HCT116 (cell line): ENCODE data around the gene PRKACA. TPM values are rescaled to one million over a fixed set of nuclear protein-coding genes. Genes with fewer than 3 reads are reported as not detected.

Experiments
- ATAC-seq: fragments of 200-7000 bp; cut with Tn5 transposase; 2 replicates; pipeline ENCODE4 v1.9.1; 2020; ENCODE audit warnings: mild to moderate bottlenecking, moderate library complexity
- BruUV-seq: library from RNA; stranded (reverse); fragments of 400-500 nt; replicated peaks from 2 replicates; lab custom pipeline; 2021; lab: Mats Ljungman, UMichigan
- CTCF ChIA-PET: fragments of 300-600 bp; sonication (Branson Sonifier 250); formaldehyde crosslinking; loops from one replicate; lab custom pipeline; 2021; ENCODE audit warnings: antibody characterized with exemption; lab: Charles Lee
- POLR2A ChIA-PET: fragments of 300-600, 350-600 bp; sonication (Branson Sonifier 250); formaldehyde crosslinking; loops from one replicate; lab custom pipeline; 2021; ENCODE audit warnings: antibody characterized with exemption; lab: Charles Lee
- RAD21 ChIA-PET, 2 experiments: fragments of 300-600 bp; sonication (Branson Sonifier 250); formaldehyde crosslinking; loops; one replicate each; lab custom pipeline; 2023; ENCODE audit warnings: low total read pairs in 2 of 2; ENCODE audit not compliant: uncharacterized antibody in 2 of 2, unreplicated experiment in 2 of 2, low non-redundant PET in 1 of 2; lab: Charles Lee
- DNase-seq: peaks from one replicate; pipeline ENCODE4 v3.0.0-alpha.2; 2010; ENCODE audit warnings: low read depth, low spot score
- H2AFZ ChIP-seq: fragments of 200-600 bp; shearing (Covaris generic), sonication (generic); 2 replicates; pipeline ENCODE4 v1.6.1; 2017; ENCODE audit warnings: low read depth, mixed run types, mixed read lengths, antibody characterized with exemption, low read length; ENCODE audit not compliant: poor library complexity, severe bottlenecking
- H3K27ac ChIP-seq: 2 replicates; pipeline ENCODE4 v1.5.1; 2012; ENCODE audit warnings: low read depth, low read length
- H3K27me3 ChIP-seq: fragments of 200-600 bp; sonication (generic); 2 replicates; pipeline ENCODE4 v1.6.1; 2016; ENCODE audit warnings: mixed run types, low read length, mixed read lengths; ENCODE audit not compliant: insufficient read depth
- H3K36me3 ChIP-seq, 2 experiments: fragments of 200-500 bp in 1 of 2; fragments of 200-600 bp in 1 of 2; sonication (Bioruptor generic) in 1 of 2; sonication (generic) in 1 of 2; 2 replicates each; pipeline versions ENCODE4 v1.5.1 to v1.6.1; 2014 to 2016; ENCODE audit warnings: low read length in 2 of 2, inconsistent platforms in 1 of 2, mixed read lengths in 1 of 2, mixed run types in 1 of 2; ENCODE audit not compliant: insufficient read depth in 2 of 2, control insufficient read depth in 1 of 2
- H3K4me1 ChIP-seq, 2 experiments: fragments of 200-600 bp in 1 of 2; sonication (generic) in 1 of 2; 2 replicates each; pipeline versions ENCODE4 v1.5.1 to v1.6.1; 2012 to 2017; ENCODE audit warnings: low read length in 2 of 2, inconsistent platforms in 1 of 2, mild to moderate bottlenecking in 1 of 2, mixed read lengths in 1 of 2, mixed run types in 1 of 2, moderate library complexity in 1 of 2; ENCODE audit not compliant: insufficient read depth in 2 of 2, control insufficient read depth in 1 of 2
- H3K4me2 ChIP-seq: fragments of 200-600 bp; sonication (generic); 2 replicates; pipeline ENCODE4 v1.6.1; 2017; ENCODE audit warnings: mixed run types, low read length, mixed read lengths
- H3K4me3 ChIP-seq, 2 experiments: fragments of 200-600 bp in 1 of 2; sonication (generic) in 1 of 2; replicated peaks in 1 of 2; 2 replicates each; pipeline ENCODE4 v1.5.1; 2011 to 2016; ENCODE audit warnings: low read length in 2 of 2, control low read depth in 1 of 2, low read depth in 1 of 2, mild to moderate bottlenecking in 1 of 2, mixed read lengths in 1 of 2, mixed run types in 1 of 2
- H3K79me2 ChIP-seq: fragments of 200-600 bp; sonication (generic); 2 replicates; pipeline ENCODE4 v1.6.1; 2017; ENCODE audit warnings: mild to moderate bottlenecking, mixed run types, low read length, moderate library complexity, mixed read lengths; ENCODE audit not compliant: insufficient read depth
- H3K9ac ChIP-seq: fragments of 200-600 bp; sonication (generic); 2 replicates; pipeline ENCODE4 v1.6.1; 2016; ENCODE audit warnings: low read length, mixed read lengths
- H3K9me2 ChIP-seq: fragments of 200-600 bp; sonication (generic), shearing (Covaris generic); 2 replicates; pipeline ENCODE4 v1.6.1; 2017; ENCODE audit warnings: mixed run types, mild to moderate bottlenecking, moderate library complexity; ENCODE audit not compliant: insufficient read depth
- H3K9me3 ChIP-seq, 2 experiments: fragments of 200-500 bp in 1 of 2; fragments of 200-600 bp in 1 of 2; sonication (Bioruptor generic) in 1 of 2; sonication (generic) in 1 of 2; 2 replicates each; pipeline ENCODE4 v1.6.1; 2014 to 2017; ENCODE audit warnings: low read length in 2 of 2, mixed read lengths in 2 of 2, inconsistent platforms in 1 of 2, low read depth in 1 of 2, mild to moderate bottlenecking in 1 of 2, mixed run types in 1 of 2, moderate library complexity in 1 of 2; ENCODE audit not compliant: control insufficient read depth in 1 of 2, insufficient read depth in 1 of 2
- H4K20me1 ChIP-seq: fragments of 200-600 bp; sonication (generic), shearing (Covaris generic); 2 replicates; pipeline ENCODE4 v1.6.1; 2017; ENCODE audit warnings: mixed run types, mild to moderate bottlenecking, moderate library complexity; ENCODE audit not compliant: insufficient read depth
- CBX3 ChIP-seq: IDR thresholded peaks from 2 replicates; pipeline ENCODE4 v1.6.1; 2012; ENCODE audit warnings: low read depth
- CEBPB ChIP-seq: IDR thresholded peaks from 2 replicates; pipeline ENCODE4 v1.6.1; 2012; ENCODE audit warnings: low read depth
- EGR1 ChIP-seq: IDR thresholded peaks from 2 replicates; pipeline ENCODE4 v1.6.1; 2012; ENCODE audit warnings: low read depth
- ELF1 ChIP-seq: IDR thresholded peaks from 2 replicates; pipeline ENCODE4 v1.6.1; 2012; ENCODE audit warnings: low read depth, borderline replicate concordance
- EZH2 ChIP-seq: fragments of 200-600 bp; sonication (generic); IDR thresholded peaks from 2 replicates; pipeline ENCODE4 v1.6.1; 2017; ENCODE audit warnings: antibody characterized with exemption, mixed run types
- EZH2phosphoT487 ChIP-seq: fragments of 200-600 bp; IDR thresholded peaks from 2 replicates; pipeline ENCODE4 v1.6.1; 2018; ENCODE audit warnings: antibody characterized with exemption, borderline replicate concordance
- POLR2A ChIP-seq: IDR thresholded peaks from 2 replicates; pipeline ENCODE4 v1.7.0; 2011; ENCODE audit warnings: borderline replicate concordance; ENCODE audit not compliant: insufficient read depth, insufficient read length; ENCODE audit errors: extremely low read depth
- POLR2AphosphoS5 ChIP-seq: IDR thresholded peaks from 2 replicates; pipeline ENCODE4 v1.6.1; 2011; ENCODE audit warnings: mild to moderate bottlenecking, low read depth, low read length, moderate library complexity
- RAD21 ChIP-seq: IDR thresholded peaks from 2 replicates; pipeline ENCODE4 v1.6.1; 2012; ENCODE audit warnings: low read depth, mild to moderate bottlenecking
- SIN3A ChIP-seq: IDR thresholded peaks from 2 replicates; pipeline ENCODE4 v1.6.1; 2012; ENCODE audit warnings: low read depth
- SP1 ChIP-seq: IDR thresholded peaks from 2 replicates; pipeline ENCODE4 v1.6.1; 2012; ENCODE audit warnings: low read depth
- TCF7L2 ChIP-seq: IDR thresholded peaks from 2 replicates; pipeline ENCODE4 v1.7.0; 2011; ENCODE audit warnings: borderline replicate concordance, inconsistent platforms; ENCODE audit not compliant: insufficient read depth, insufficient read length; ENCODE audit errors: extremely low read depth
- ZFX ChIP-seq: fragments of 450-650 bp; IDR thresholded peaks from 2 replicates; pipeline ENCODE4 v1.6.1; 2017
- ZNF274 ChIP-seq: fragments of 200-500 bp; sonication (Bioruptor generic); IDR thresholded peaks from 2 replicates; pipeline ENCODE4 v1.6.1; 2014; ENCODE audit warnings: mild to moderate bottlenecking, low read depth, low read length, inconsistent platforms
- intact Hi-C: fragments of 100-400 bp; cut with micrococcal nuclease; formaldehyde crosslinking; loops from 2 replicates; pipeline ENCODE4 v1.10.0; 2022
- total RNA-seq: library from RNA; stranded (reverse); gene quantifications from one replicate; pipeline ENCODE4 v1.2.1, GENCODE V29; 2021; ENCODE audit not compliant: unreplicated experiment
- TF ChIP-seq, protein P1 (sequence below): IDR thresholded peaks from 2 replicates; pipeline ENCODE4 v1.6.1; 2012; ENCODE audit warnings: low read depth
- TF ChIP-seq, protein P2 (sequence below): IDR thresholded peaks from 2 replicates; pipeline ENCODE4 v1.6.1; 2012
- TF ChIP-seq, protein P3 (sequence below): IDR thresholded peaks from 2 replicates; pipeline ENCODE4 v1.6.1; 2011; ENCODE audit warnings: mild to moderate bottlenecking, low read length, moderate library complexity; ENCODE audit not compliant: insufficient replicate concordance; ENCODE audit errors: extremely low read depth
- TF ChIP-seq, protein P4 (sequence below), 3 experiments: fragments of 200-600 bp in 1 of 3; sonication (generic) in 1 of 3; IDR thresholded peaks in 2 of 3; conservative IDR thresholded peaks in 1 of 3; 2 replicates each; pipeline ENCODE4 v1.5.1; 2012 to 2017; ENCODE audit warnings: low read depth in 2 of 3, low read length in 2 of 3, antibody characterized with exemption in 1 of 3, borderline replicate concordance in 1 of 3, control low read depth in 1 of 3, mild to moderate bottlenecking in 1 of 3, mixed read lengths in 1 of 3, mixed run types in 1 of 3, moderate library complexity in 1 of 3; ENCODE audit not compliant: insufficient read depth in 1 of 3

The PRKACA gene
- total RNA-seq, 1 experiment from 2014 or later: 95.7 TPM

DNA sequence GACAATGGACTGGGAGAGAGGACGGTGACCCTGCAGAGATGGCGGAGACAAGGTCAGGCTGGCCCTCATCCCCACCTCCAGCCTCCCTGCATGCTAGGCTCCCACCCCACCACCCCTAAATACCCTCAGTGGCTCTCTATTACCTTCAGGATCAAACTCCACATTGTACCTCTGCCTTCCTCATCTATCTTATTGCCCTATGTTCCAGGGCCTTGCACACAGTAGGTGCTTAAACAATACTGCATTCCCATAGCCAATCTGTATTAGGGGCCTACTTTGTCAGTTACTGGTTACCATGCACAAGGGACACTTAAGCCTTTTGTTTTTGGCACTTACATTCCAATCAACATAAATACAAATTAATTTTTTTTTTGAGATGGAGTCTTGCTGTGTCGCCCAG is 62.2 kb downstream of the PRKACA start:
- Histone ChIP-seq H2AFZ (no peak overlapping the region), H3K9me2 (no peaks in the 10 kb centered on the region), H3K79me2 (no peaks in the 10 kb centered on the region), H3K4me1 (peaks cover 10 to 24% of the 10 kb centered on the region in 2 experiments), H3K9me3 (no peaks in the 10 kb centered on the region), H4K20me1 (no peaks in the 10 kb centered on the region), H3K27me3 (no peaks in the 10 kb centered on the region), H3K9ac (no peak overlapping the region), H3K36me3 (peaks cover 0 to 6% of the 10 kb centered on the region in 2 experiments; a peak in 1 of 4 replicates), H3K27ac (no peak overlapping the region), H3K4me3 (no peak overlapping the region), H3K4me2 (no peak overlapping the region)
- intact Hi-C loops: no loop called here
- BruUV-seq: no TSS peak
- DNase-seq (no peak), ATAC-seq (no peak)
- TF ChIP-seq EGR1 (no peak), ZFX (no peak), ZNF274 (no peak), SP1 (no peak), POLR2AphosphoS5 (no peak), SIN3A (no peak), RAD21 (no peak), ELF1 (no peak), EZH2phosphoT487 (no peak), CEBPB (no peak), EZH2 (no peak), TCF7L2 (no peak), POLR2A (no peak), CBX3 (no peak)
- TF ChIP-seq, protein P1, sequence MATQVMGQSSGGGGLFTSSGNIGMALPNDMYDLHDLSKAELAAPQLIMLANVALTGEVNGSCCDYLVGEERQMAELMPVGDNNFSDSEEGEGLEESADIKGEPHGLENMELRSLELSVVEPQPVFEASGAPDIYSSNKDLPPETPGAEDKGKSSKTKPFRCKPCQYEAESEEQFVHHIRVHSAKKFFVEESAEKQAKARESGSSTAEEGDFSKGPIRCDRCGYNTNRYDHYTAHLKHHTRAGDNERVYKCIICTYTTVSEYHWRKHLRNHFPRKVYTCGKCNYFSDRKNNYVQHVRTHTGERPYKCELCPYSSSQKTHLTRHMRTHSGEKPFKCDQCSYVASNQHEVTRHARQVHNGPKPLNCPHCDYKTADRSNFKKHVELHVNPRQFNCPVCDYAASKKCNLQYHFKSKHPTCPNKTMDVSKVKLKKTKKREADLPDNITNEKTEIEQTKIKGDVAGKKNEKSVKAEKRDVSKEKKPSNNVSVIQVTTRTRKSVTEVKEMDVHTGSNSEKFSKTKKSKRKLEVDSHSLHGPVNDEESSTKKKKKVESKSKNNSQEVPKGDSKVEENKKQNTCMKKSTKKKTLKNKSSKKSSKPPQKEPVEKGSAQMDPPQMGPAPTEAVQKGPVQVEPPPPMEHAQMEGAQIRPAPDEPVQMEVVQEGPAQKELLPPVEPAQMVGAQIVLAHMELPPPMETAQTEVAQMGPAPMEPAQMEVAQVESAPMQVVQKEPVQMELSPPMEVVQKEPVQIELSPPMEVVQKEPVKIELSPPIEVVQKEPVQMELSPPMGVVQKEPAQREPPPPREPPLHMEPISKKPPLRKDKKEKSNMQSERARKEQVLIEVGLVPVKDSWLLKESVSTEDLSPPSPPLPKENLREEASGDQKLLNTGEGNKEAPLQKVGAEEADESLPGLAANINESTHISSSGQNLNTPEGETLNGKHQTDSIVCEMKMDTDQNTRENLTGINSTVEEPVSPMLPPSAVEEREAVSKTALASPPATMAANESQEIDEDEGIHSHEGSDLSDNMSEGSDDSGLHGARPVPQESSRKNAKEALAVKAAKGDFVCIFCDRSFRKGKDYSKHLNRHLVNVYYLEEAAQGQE: no peak
- TF ChIP-seq, protein P2, sequence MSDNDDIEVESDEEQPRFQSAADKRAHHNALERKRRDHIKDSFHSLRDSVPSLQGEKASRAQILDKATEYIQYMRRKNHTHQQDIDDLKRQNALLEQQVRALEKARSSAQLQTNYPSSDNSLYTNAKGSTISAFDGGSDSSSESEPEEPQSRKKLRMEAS: no peak
- TF ChIP-seq, protein P3, sequence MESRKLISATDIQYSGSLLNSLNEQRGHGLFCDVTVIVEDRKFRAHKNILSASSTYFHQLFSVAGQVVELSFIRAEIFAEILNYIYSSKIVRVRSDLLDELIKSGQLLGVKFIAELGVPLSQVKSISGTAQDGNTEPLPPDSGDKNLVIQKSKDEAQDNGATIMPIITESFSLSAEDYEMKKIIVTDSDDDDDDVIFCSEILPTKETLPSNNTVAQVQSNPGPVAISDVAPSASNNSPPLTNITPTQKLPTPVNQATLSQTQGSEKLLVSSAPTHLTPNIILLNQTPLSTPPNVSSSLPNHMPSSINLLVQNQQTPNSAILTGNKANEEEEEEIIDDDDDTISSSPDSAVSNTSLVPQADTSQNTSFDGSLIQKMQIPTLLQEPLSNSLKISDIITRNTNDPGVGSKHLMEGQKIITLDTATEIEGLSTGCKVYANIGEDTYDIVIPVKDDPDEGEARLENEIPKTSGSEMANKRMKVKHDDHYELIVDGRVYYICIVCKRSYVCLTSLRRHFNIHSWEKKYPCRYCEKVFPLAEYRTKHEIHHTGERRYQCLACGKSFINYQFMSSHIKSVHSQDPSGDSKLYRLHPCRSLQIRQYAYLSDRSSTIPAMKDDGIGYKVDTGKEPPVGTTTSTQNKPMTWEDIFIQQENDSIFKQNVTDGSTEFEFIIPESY: no peak
- TF ChIP-seq, protein P4, sequence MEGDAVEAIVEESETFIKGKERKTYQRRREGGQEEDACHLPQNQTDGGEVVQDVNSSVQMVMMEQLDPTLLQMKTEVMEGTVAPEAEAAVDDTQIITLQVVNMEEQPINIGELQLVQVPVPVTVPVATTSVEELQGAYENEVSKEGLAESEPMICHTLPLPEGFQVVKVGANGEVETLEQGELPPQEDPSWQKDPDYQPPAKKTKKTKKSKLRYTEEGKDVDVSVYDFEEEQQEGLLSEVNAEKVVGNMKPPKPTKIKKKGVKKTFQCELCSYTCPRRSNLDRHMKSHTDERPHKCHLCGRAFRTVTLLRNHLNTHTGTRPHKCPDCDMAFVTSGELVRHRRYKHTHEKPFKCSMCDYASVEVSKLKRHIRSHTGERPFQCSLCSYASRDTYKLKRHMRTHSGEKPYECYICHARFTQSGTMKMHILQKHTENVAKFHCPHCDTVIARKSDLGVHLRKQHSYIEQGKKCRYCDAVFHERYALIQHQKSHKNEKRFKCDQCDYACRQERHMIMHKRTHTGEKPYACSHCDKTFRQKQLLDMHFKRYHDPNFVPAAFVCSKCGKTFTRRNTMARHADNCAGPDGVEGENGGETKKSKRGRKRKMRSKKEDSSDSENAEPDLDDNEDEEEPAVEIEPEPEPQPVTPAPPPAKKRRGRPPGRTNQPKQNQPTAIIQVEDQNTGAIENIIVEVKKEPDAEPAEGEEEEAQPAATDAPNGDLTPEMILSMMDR (IDR thresholded peaks at IDR 0.05 in 2 of 3, conservative IDR thresholded peaks at IDR 0.05 in 1 of 3; ENCODE audit: borderline replicate concordance in 1 of 3, insufficient read depth in 1 of 3, low read depth in 2 of 3, low read length in 2 of 3): no peak
- POLR2A ChIA-PET: no interaction called here
- RAD21 ChIA-PET: no interaction called here
- CTCF ChIA-PET: interaction anchor here (1.0 to 5.7 kb wide), 2 partner anchors 11 to 13 kb away, joined by 4 to 31 read pairs; no protein-coding TSS in a partner anchor
